Left colon (tissue), 2 donors: ENCODE measurements around the gene CRIP1. TPM values are rescaled to one million over a fixed set of nuclear protein-coding genes. Genes with fewer than 3 reads are reported as not detected.

Experiments
- ATAC-seq: fragments of 200-7000 bp; cut with Tn5 transposase; one replicate; pipeline ENCODE4 v1.9.1; 2020; ENCODE audit warnings: mild to moderate bottlenecking, moderate library complexity
- DNase-seq, 2 donors: peaks; one replicate each; pipeline ENCODE4 v3.0.0-alpha.2; 2020
- intact Hi-C, 2 donors: fragments of 100-400 bp; cut with DNase I in 1 of 2; cut with micrococcal nuclease in 1 of 2; formaldehyde crosslinking; loops; one replicate each; pipeline versions ENCODE4 v1.11.2 to v1.14.0; 2022; cut with DNase I, micrococcal nuclease
- total RNA-seq, 2 donors: library from RNA; stranded (reverse); fragmentation: NEBNext Ultra II Directional; extraction: Animal tissue kit (Norgen Biotek cat#: 25700); gene quantifications; one replicate each; pipeline ENCODE4 v1.2.1, GENCODE V29; 2021
- donor health status: DM: no; HTN: no; CAD: no.
- donor health status: DM: yes; HTN: yes; CAD: no.

CRIP1 gene
- total RNA-seq, 2 donors from 2014 or later: 86.8 to 222 TPM

GRCh38 chr14:105476831-105477659 is 9.6 kb upstream of the CRIP1 start:
- no peak for DNase-seq
- ATAC-seq: no peak
- intact Hi-C loops: no loop called here

GRCh38 chr14:105477660-105478397 is 8.9 kb upstream of the CRIP1 start:
- DNase-seq (peak in 1 of 2 donors; percentile 32), ATAC-seq (no peak)
- intact Hi-C loops: no loop called here

- ATAC-seq (no peak), DNase-seq (no peak)
- intact Hi-C loops: no loop called here
These were observed 8.1 kb upstream of the CRIP1 start for GRCh38 chr14:105478398-105479251.

- ATAC-seq (no peak), DNase-seq (no peak)
- intact Hi-C loops: no loop called here
These were observed 7.1 kb upstream of the CRIP1 start for GRCh38 chr14:105479431-105480158.

- intact Hi-C loops: no loop called here
- DNase-seq (peak in 1 of 2 donors; percentile 27), ATAC-seq (no peak)
These were observed 6.4 kb upstream of the CRIP1 start for GRCh38 chr14:105480199-105480746.

- ATAC-seq: peak; percentile 70
- DNase-seq: peak; percentile 77 to 90
- intact Hi-C loops: no loop called here
These were observed 5.6 kb upstream of the CRIP1 start for GRCh38 chr14:105480807-105481801.

- intact Hi-C loops: no loop called here
These were observed 4.7 kb upstream of the CRIP1 start for GRCh38 chr14:105481886-105482457.

GRCh38 chr14:105482486-105483110 is 4.1 kb upstream of the CRIP1 start:
- DNase-seq (no peak), ATAC-seq (no peak)
- intact Hi-C loops: no loop called here

More at GRCh38 chr14:105481886-105482457, 4.7 kb upstream of the CRIP1 start:
- ATAC-seq (peak; percentile 70), DNase-seq (peak; percentile 94 to 96)

- intact Hi-C loops: no loop called here
- DNase-seq (peak; percentile 58 to 69), ATAC-seq (no peak)
These were observed 3.2 kb upstream of the CRIP1 start for GRCh38 chr14:105483300-105484068.

GRCh38 chr14:105484069-105484996 is 2.4 kb upstream of the CRIP1 start:
- no peak for ATAC-seq
- DNase-seq: peak in 1 of 2 donors; percentile 31
- intact Hi-C loops: no loop called here

GRCh38 chr14:105484997-105485393 is 1.7 kb upstream of the CRIP1 start:
- intact Hi-C loops: no loop called here
- no peak for DNase-seq
- ATAC-seq: no peak

- ATAC-seq (no peak), DNase-seq (peak in 1 of 2 donors; percentile 37)
- intact Hi-C loops: no loop called here
These were observed 935 bp upstream of the CRIP1 start for GRCh38 chr14:105485739-105486162.

GRCh38 chr14:105486974-105487448 is 325 bp downstream of the CRIP1 start:
- DNase-seq (peak; percentile 78 to 80), ATAC-seq (no peak)
- intact Hi-C loops: no loop called here

GRCh38 chr14:105487449-105487985 is 831 bp downstream of the CRIP1 start:
- intact Hi-C loops: no loop called here

More at GRCh38 chr14:105487449-105487985, 831 bp downstream of the CRIP1 start:
- DNase-seq (peak; percentile 77 to 80), ATAC-seq (peak; percentile 11)
